HEK293 (cell line): ENCODE data around the gene SOS2.

Experiments used
- CTCF ChIA-PET: fragments of 350-600 bp; formaldehyde crosslinking; extraction: SDS; loops from one replicate; lab custom pipeline; 2021; ENCODE audit warnings: antibody characterized with exemption; lab: Yijun Ruan, JAX
- POLR2A ChIA-PET: fragments of 300-600 bp; formaldehyde crosslinking; extraction: SDS; loops from one replicate; lab custom pipeline; 2020; ENCODE audit warnings: antibody characterized with exemption, inconsistent platforms; lab: Yijun Ruan, JAX
- H3K27ac ChIP-seq: fragments of 200-500 bp; sonication (Bioruptor generic); 2 replicates; pipeline ENCODE4 v1.5.1; 2014; ENCODE audit warnings: low read depth, low read length, control low read depth, inconsistent platforms; ENCODE audit errors: extremely low read depth
- H3K36me3 ChIP-seq, 2 experiments: fragments of 200-500 bp in 1 of 2; sonication (Bioruptor generic) in 1 of 2; 1 replicate in 1 of 2; 2 replicates in 1 of 2; pipeline ENCODE4 v1.5.1; 2014 to 2017; ENCODE audit warnings: inconsistent platforms in 2 of 2, low read length in 2 of 2; ENCODE audit not compliant: control insufficient read depth in 2 of 2, insufficient read depth in 1 of 2
- H3K4me1 ChIP-seq: fragments of 200-500 bp; sonication (Bioruptor generic); 2 replicates; pipeline ENCODE4 v1.5.1; 2014; ENCODE audit warnings: mild to moderate bottlenecking, low read length, inconsistent platforms; ENCODE audit not compliant: control insufficient read depth, insufficient read depth
- H3K4me3 ChIP-seq: 2 replicates; pipeline ENCODE4 v1.5.1; 2011; ENCODE audit warnings: low read depth, mild to moderate bottlenecking, control low read depth, low read length, moderate library complexity
- H3K9me3 ChIP-seq: fragments of 200-500 bp; sonication (Bioruptor generic); 2 replicates; pipeline ENCODE4 v1.5.1; 2014; ENCODE audit warnings: low read depth, low read length, inconsistent platforms; ENCODE audit not compliant: control insufficient read depth, insufficient read depth
- BCL11B ChIP-seq: fragments of 450-650 bp; formaldehyde crosslinking; IDR thresholded peaks from 2 replicates; pipeline ENCODE4 v1.5.1; 2016; ENCODE audit warnings: low read depth, missing biosample characterization, missing genetic modification characterization
- FEZF1 ChIP-seq: fragments of 450-650 bp; formaldehyde crosslinking; IDR thresholded peaks from 2 replicates; pipeline ENCODE4 v1.5.1; 2016; ENCODE audit warnings: missing biosample characterization, missing genetic modification characterization
- GLI4 ChIP-seq: fragments of 450-650 bp; formaldehyde crosslinking; IDR thresholded peaks from 2 replicates; pipeline ENCODE4 v1.5.1; 2016; ENCODE audit warnings: missing biosample characterization, missing genetic modification characterization
- MZF1 ChIP-seq: fragments of 450-650 bp; formaldehyde crosslinking; IDR thresholded peaks from 2 replicates; pipeline ENCODE4 v1.5.1; 2017; ENCODE audit warnings: missing biosample characterization, missing genetic modification characterization, borderline replicate concordance
- OVOL3 ChIP-seq: fragments of 450-650 bp; formaldehyde crosslinking; IDR thresholded peaks from 2 replicates; pipeline ENCODE4 v1.5.1; 2016; ENCODE audit warnings: missing biosample characterization, missing genetic modification characterization
- WT1 ChIP-seq: fragments of 450-650 bp; formaldehyde crosslinking; IDR thresholded peaks from 2 replicates; pipeline ENCODE4 v1.5.1; 2016; ENCODE audit warnings: missing biosample characterization, missing genetic modification characterization
- ZBTB8A ChIP-seq: fragments of 450-650 bp; formaldehyde crosslinking; IDR thresholded peaks from 2 replicates; pipeline ENCODE4 v1.5.1; 2016; ENCODE audit warnings: missing biosample characterization, missing genetic modification characterization
- ZNF10 ChIP-seq: fragments of 450-650 bp; formaldehyde crosslinking; IDR thresholded peaks from 2 replicates; pipeline ENCODE4 v1.5.1; 2017; ENCODE audit warnings: missing biosample characterization, missing genetic modification characterization
- ZNF133 ChIP-seq: fragments of 450-650 bp; formaldehyde crosslinking; IDR thresholded peaks from 2 replicates; pipeline ENCODE4 v1.5.1; 2016; ENCODE audit warnings: missing biosample characterization, missing genetic modification characterization
- ZNF16 ChIP-seq: fragments of 450-650 bp; formaldehyde crosslinking; IDR thresholded peaks from 2 replicates; pipeline ENCODE4 v1.5.1; 2016; ENCODE audit warnings: low read depth, missing biosample characterization, missing genetic modification characterization
- ZNF202 ChIP-seq: fragments of 450-650 bp; formaldehyde crosslinking; IDR thresholded peaks from 2 replicates; pipeline ENCODE4 v1.5.1; 2016; ENCODE audit warnings: missing biosample characterization, missing genetic modification characterization, borderline replicate concordance
- ZNF24 ChIP-seq: fragments of 450-650 bp; formaldehyde crosslinking; IDR thresholded peaks from 2 replicates; pipeline ENCODE4 v1.5.1; 2016; ENCODE audit warnings: missing biosample characterization, missing genetic modification characterization
- ZNF248 ChIP-seq: fragments of 450-650 bp; formaldehyde crosslinking; IDR thresholded peaks from 2 replicates; pipeline ENCODE4 v1.5.1; 2017; ENCODE audit warnings: missing biosample characterization, missing genetic modification characterization
- ZNF37A ChIP-seq: fragments of 450-650 bp; IDR thresholded peaks from 2 replicates; pipeline ENCODE4 v1.5.1; 2018; ENCODE audit warnings: missing biosample characterization, missing genetic modification characterization
- ZNF549 ChIP-seq: fragments of 450-650 bp; IDR thresholded peaks from 2 replicates; pipeline ENCODE4 v1.5.1; 2018; ENCODE audit warnings: missing biosample characterization, missing genetic modification characterization, mild to moderate bottlenecking, inconsistent platforms, moderate library complexity
- ZNF623 ChIP-seq: fragments of 450-650 bp; formaldehyde crosslinking; IDR thresholded peaks from 2 replicates; pipeline ENCODE4 v1.5.1; 2016; ENCODE audit warnings: missing biosample characterization, missing genetic modification characterization
- ZNF624 ChIP-seq: fragments of 450-650 bp; formaldehyde crosslinking; IDR thresholded peaks from 2 replicates; pipeline ENCODE4 v1.5.1; 2017; ENCODE audit warnings: missing biosample characterization, missing genetic modification characterization
- ZNF658 ChIP-seq: fragments of 450-650 bp; formaldehyde crosslinking; IDR thresholded peaks from 2 replicates; pipeline ENCODE4; 2016; ENCODE audit warnings: missing biosample characterization, missing genetic modification characterization
- ZNF670 ChIP-seq: fragments of 450-650 bp; formaldehyde crosslinking; IDR thresholded peaks from 2 replicates; pipeline ENCODE4 v1.5.1; 2016; ENCODE audit warnings: missing biosample characterization, missing genetic modification characterization, low read depth
- ZNF677 ChIP-seq: fragments of 450-650 bp; IDR thresholded peaks from 2 replicates; pipeline ENCODE4 v1.5.0; 2018; ENCODE audit warnings: missing biosample characterization, mild to moderate bottlenecking, missing genetic modification characterization, moderate library complexity
- ZNF843 ChIP-seq: fragments of 450-650 bp; formaldehyde crosslinking; IDR thresholded peaks from 2 replicates; pipeline ENCODE4 v1.5.1; 2016; ENCODE audit warnings: missing biosample characterization, missing genetic modification characterization
- ZXDB ChIP-seq: fragments of 450-650 bp; formaldehyde crosslinking; IDR thresholded peaks from 2 replicates; pipeline ENCODE4 v1.5.1; 2016; ENCODE audit warnings: missing biosample characterization, missing genetic modification characterization
- TF ChIP-seq, protein P1 (sequence below): fragments of 450-650 bp; formaldehyde crosslinking; conservative IDR thresholded peaks from 2 replicates; pipeline ENCODE4 v1.5.1; 2016; ENCODE audit warnings: low read depth, missing biosample characterization, missing genetic modification characterization
- TF ChIP-seq, protein P2 (sequence below): fragments of 450-650 bp; formaldehyde crosslinking; IDR thresholded peaks from 2 replicates; pipeline ENCODE4 v1.5.1; 2017; ENCODE audit warnings: missing biosample characterization, missing genetic modification characterization
- TF ChIP-seq, protein P3 (sequence below): fragments of 450-650 bp; formaldehyde crosslinking; IDR thresholded peaks from 2 replicates; pipeline ENCODE4 v1.5.1; 2016; ENCODE audit warnings: missing biosample characterization, missing genetic modification characterization
- TF ChIP-seq, protein P4 (sequence below): IDR thresholded peaks from 2 replicates; pipeline ENCODE4 v1.6.1; 2011; ENCODE audit warnings: mild to moderate bottlenecking, low read depth, low read length, borderline replicate concordance

The SOS2 gene

DNA sequence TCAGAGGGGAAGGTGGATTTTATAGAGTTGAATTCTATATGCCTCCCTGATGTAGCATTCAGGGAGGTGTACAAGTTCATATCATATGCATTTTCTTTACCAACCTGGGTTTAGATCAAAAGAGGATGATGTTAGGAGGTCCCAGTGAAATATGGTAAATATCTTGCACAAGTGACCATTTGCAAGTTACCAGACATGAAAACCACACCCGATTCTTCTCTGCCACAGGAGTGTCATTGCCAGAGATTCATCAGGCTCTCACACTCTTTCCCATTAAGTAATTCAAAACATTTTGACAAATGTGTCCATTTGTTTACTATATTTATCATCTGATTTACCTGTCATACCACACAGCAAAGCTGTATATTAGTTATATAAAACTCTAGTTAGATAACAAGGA lies 159.0 kb downstream of the SOS2 start:
- no peaks in the 10 kb centered on the region for H3K4me1 ChIP-seq
- TF ChIP-seq ZNF10, result no peak
- no peak for TF ChIP-seq OVOL3 (tag by site-specific recombination)
- no peak for TF ChIP-seq ZNF623 (tag by site-specific recombination)
- no peak for TF ChIP-seq ZNF549 (tag by site-specific recombination)
- no peak for TF ChIP-seq ZNF624 (tag by site-specific recombination)
- TF ChIP-seq ZNF843, result no peak
- no peak for TF ChIP-seq FEZF1
- TF ChIP-seq ZNF133 (tag by site-specific recombination), result no peak
- ChIA-PET POLR2A (no interaction called here), CTCF (interaction anchor here (0.7 kb wide), 1 partner anchor 150 kb away, joined by 4 read pairs; no protein-coding TSS in a partner anchor)
- no peaks in the 10 kb centered on the region for H3K9me3 ChIP-seq
- no peak overlapping the region for H3K4me3 ChIP-seq
- no peaks in the 10 kb centered on the region for H3K36me3 ChIP-seq
- H3K27ac ChIP-seq, result no peak overlapping the region

DNA sequence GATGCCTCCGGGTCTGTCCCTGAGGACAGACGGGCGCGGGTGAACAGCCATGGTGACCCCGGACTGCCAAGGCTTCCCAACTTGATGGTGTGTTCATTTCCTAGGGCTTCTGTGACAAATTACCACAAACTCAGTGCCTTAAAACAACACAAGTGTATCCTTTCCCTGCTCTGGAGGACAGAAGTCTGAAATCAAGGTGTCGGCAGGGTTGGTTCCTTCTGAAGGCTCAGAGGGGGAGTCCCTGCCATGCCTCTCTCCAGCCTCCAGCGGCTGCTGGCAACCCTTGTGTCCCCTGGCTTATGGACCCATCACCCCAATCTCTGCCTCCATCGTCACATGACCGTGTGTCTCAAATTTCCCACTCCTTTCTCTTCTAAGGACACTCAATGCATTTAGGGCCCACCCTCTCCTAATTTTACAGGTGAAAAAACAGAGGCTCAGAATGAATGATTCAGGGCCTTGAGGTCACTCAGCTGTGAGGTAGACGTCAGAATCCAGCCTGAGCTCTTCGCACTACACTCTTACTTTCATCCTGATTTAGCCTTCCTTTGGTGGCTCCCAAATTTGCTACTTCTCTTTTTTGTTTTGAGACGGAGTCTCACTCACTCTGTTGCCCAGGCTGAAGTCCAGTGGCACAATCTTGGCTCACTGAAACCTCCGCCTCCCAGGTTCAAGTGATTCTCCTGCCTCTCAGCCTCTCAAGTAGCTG lies 160.4 kb downstream of the SOS2 start:
- no peak overlapping the region for H3K27ac ChIP-seq
- ChIA-PET POLR2A (interaction anchor here (1.1 kb wide), 1 partner anchor 8 kb away, joined by 3 read pairs; no protein-coding TSS in a partner anchor), CTCF (interaction anchor here (0.5 to 0.6 kb wide), 2 partner anchors 9 to 169 kb away, joined by 3 to 4 read pairs; no protein-coding TSS in a partner anchor)
- H3K4me1 ChIP-seq, result no peaks in the 10 kb centered on the region
- H3K9me3 ChIP-seq, result no peaks in the 10 kb centered on the region
- no peaks in the 10 kb centered on the region for H3K36me3 ChIP-seq
- TF ChIP-seq ZNF670 (tag by site-specific recombination), result no peak
- no peak for TF ChIP-seq ZNF624 (tag by site-specific recombination)
- no peak for TF ChIP-seq ZNF24
- TF ChIP-seq ZBTB8A (tag by site-specific recombination), result no peak
- no peak for TF ChIP-seq ZNF248 (tag by site-specific recombination)
- TF ChIP-seq ZNF202 (tag by site-specific recombination), result no peak
- TF ChIP-seq WT1 (tag by site-specific recombination), result no peak
- no peak for TF ChIP-seq ZNF37A
- no peak for TF ChIP-seq GLI4 (tag by site-specific recombination)
- TF ChIP-seq ZXDB (tag by site-specific recombination), result no peak
- TF ChIP-seq ZNF16 (tag by site-specific recombination), result no peak
- TF ChIP-seq, protein P1, sequence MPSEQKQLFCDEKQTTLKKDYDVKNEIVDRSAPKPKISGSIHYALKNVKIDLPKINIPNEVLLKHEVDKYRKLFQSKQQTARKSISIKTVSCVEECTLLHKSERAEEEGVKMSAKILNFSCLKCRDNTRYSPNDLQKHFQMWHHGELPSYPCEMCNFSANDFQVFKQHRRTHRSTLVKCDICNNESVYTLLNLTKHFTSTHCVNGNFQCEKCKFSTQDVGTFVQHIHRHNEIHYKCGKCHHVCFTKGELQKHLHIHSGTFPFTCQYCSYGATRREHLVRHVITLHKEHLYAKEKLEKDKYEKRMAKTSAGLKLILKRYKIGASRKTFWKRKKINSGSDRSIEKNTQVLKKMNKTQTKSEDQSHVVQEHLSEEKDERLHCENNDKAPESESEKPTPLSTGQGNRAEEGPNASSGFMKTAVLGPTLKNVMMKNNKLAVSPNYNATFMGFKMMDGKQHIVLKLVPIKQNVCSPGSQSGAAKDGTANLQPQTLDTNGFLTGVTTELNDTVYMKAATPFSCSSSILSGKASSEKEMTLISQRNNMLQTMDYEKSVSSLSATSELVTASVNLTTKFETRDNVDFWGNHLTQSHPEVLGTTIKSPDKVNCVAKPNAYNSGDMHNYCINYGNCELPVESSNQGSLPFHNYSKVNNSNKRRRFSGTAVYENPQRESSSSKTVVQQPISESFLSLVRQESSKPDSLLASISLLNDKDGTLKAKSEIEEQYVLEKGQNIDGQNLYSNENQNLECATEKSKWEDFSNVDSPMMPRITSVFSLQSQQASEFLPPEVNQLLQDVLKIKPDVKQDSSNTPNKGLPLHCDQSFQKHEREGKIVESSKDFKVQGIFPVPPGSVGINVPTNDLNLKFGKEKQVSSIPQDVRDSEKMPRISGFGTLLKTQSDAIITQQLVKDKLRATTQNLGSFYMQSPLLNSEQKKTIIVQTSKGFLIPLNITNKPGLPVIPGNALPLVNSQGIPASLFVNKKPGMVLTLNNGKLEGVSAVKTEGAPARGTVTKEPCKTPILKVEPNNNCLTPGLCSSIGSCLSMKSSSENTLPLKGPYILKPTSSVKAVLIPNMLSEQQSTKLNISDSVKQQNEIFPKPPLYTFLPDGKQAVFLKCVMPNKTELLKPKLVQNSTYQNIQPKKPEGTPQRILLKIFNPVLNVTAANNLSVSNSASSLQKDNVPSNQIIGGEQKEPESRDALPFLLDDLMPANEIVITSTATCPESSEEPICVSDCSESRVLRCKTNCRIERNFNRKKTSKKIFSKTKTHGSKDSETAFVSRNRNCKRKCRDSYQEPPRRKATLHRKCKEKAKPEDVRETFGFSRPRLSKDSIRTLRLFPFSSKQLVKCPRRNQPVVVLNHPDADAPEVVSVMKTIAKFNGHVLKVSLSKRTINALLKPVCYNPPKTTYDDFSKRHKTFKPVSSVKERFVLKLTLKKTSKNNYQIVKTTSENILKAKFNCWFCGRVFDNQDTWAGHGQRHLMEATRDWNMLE (tag by site-specific recombination), result no peak
- no peak for TF ChIP-seq BCL11B (tag by site-specific recombination)
- TF ChIP-seq, protein P2, sequence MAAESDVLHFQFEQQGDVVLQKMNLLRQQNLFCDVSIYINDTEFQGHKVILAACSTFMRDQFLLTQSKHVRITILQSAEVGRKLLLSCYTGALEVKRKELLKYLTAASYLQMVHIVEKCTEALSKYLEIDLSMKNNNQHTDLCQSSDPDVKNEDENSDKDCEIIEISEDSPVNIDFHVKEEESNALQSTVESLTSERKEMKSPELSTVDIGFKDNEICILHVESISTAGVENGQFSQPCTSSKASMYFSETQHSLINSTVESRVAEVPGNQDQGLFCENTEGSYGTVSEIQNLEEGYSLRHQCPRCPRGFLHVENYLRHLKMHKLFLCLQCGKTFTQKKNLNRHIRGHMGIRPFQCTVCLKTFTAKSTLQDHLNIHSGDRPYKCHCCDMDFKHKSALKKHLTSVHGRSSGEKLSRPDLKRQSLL (tag by site-specific recombination), result no peak
- TF ChIP-seq ZNF658 (tag by site-specific recombination), result no peak
- TF ChIP-seq, protein P3, sequence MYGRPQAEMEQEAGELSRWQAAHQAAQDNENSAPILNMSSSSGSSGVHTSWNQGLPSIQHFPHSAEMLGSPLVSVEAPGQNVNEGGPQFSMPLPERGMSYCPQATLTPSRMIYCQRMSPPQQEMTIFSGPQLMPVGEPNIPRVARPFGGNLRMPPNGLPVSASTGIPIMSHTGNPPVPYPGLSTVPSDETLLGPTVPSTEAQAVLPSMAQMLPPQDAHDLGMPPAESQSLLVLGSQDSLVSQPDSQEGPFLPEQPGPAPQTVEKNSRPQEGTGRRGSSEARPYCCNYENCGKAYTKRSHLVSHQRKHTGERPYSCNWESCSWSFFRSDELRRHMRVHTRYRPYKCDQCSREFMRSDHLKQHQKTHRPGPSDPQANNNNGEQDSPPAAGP (tag by site-specific recombination), result no peak
- TF ChIP-seq ZNF677 (tag by site-specific recombination), result no peak
- TF ChIP-seq MZF1 (tag by site-specific recombination), result no peak
- no peak for TF ChIP-seq OVOL3 (tag by site-specific recombination)
- TF ChIP-seq, protein P4, sequence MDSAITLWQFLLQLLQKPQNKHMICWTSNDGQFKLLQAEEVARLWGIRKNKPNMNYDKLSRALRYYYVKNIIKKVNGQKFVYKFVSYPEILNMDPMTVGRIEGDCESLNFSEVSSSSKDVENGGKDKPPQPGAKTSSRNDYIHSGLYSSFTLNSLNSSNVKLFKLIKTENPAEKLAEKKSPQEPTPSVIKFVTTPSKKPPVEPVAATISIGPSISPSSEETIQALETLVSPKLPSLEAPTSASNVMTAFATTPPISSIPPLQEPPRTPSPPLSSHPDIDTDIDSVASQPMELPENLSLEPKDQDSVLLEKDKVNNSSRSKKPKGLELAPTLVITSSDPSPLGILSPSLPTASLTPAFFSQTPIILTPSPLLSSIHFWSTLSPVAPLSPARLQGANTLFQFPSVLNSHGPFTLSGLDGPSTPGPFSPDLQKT, result no peak
- TF ChIP-seq, all 188 proteins: peak for 0
- no peak overlapping the region for H3K4me3 ChIP-seq
